GM12878 (cell line): ENCODE results near the gene HTRA3. TPM values are rescaled to one million over a fixed set of nuclear protein-coding genes. Genes with fewer than 3 reads are reported as not detected.

ENCODE experiments used
- ATAC-seq: fragments of 200-7000 bp; cut with Tn5 transposase; 3 replicates; pipeline ENCODE4 v1.9.1; 2020; ENCODE audit warnings: mild to moderate bottlenecking, moderate library complexity
- BruUV-seq: library from RNA; stranded (reverse); fragments of 400-500 nt; replicated peaks from 2 replicates; lab custom pipeline; 2021; lab: Mats Ljungman, UMichigan
- CTCF ChIA-PET: fragments of 300-600 bp; sonication (Branson Sonifier 250); formaldehyde crosslinking; extraction: SDS; loops from one replicate; lab custom pipeline; 2021; ENCODE audit warnings: inconsistent platforms; lab: Yijun Ruan, JAX
- POLR2A ChIA-PET: fragments of 350-600 bp; formaldehyde crosslinking; extraction: SDS; loops from one replicate; lab custom pipeline; 2021; ENCODE audit warnings: inconsistent platforms; lab: Charles Lee
- RAD21 ChIA-PET: fragments of 300-600 bp; sonication (Branson Sonifier 250); formaldehyde crosslinking; loops from one replicate; lab custom pipeline; 2023; ENCODE audit warnings: antibody characterized with exemption; ENCODE audit not compliant: unreplicated experiment; lab: Charles Lee
- SMC1A ChIA-PET: fragments of 300-600 bp; sonication (Branson Sonifier 250); formaldehyde crosslinking; loops from one replicate; lab custom pipeline; 2023; ENCODE audit not compliant: unreplicated experiment, uncharacterized antibody; lab: Charles Lee
- DNase-seq: peaks from one replicate; pipeline ENCODE4 v3.0.0-alpha.2; 2011; ENCODE audit warnings: low read depth, low spot score
- FAIRE-seq: peaks from 3 replicates; lab custom pipeline; 2011; peaks lifted over from hg19 to GRCh38; lab: Jason Lieb, UNC
- H2AFZ ChIP-seq: 2 replicates; pipeline ENCODE4 v1.6.0; 2011; ENCODE audit warnings: low read depth, low read length, control low read depth; ENCODE audit not compliant: control insufficient read depth
- H3K27ac ChIP-seq: 2 replicates; pipeline ENCODE4 v1.5.1; 2011; ENCODE audit warnings: control low read depth; ENCODE audit not compliant: control insufficient read depth, insufficient read depth
- H3K27me3 ChIP-seq, 2 experiments: replicated peaks in 1 of 2; 2 replicates each; pipeline versions ENCODE4 v1.6.0 to v1.6.1; 2011; ENCODE audit warnings: low read length in 1 of 2; ENCODE audit not compliant: control insufficient read depth in 2 of 2, insufficient read depth in 2 of 2
- H3K36me3 ChIP-seq, 2 experiments: 2 replicates each; pipeline ENCODE4 v1.5.1; 2011; ENCODE audit warnings: low read length in 1 of 2; ENCODE audit not compliant: control insufficient read depth in 2 of 2, insufficient read depth in 2 of 2
- H3K4me1 ChIP-seq: 2 replicates; pipeline ENCODE4 v1.6.1; 2011; ENCODE audit warnings: mild to moderate bottlenecking, low read length, moderate library complexity, mixed read lengths; ENCODE audit not compliant: control insufficient read depth, insufficient read depth
- H3K4me2 ChIP-seq: 2 replicates; pipeline ENCODE4 v1.6.0; 2011; ENCODE audit warnings: control low read depth; ENCODE audit not compliant: control insufficient read depth, insufficient read depth
- H3K4me3 ChIP-seq: fragments of 200-600 bp; sonication (generic); 2 replicates; pipeline ENCODE4 v1.5.1; 2016
- H3K79me2 ChIP-seq: 2 replicates; pipeline ENCODE4 v1.6.0; 2011; ENCODE audit warnings: low read length; ENCODE audit not compliant: control insufficient read depth, insufficient read depth
- H3K9ac ChIP-seq: 2 replicates; pipeline ENCODE4 v1.8.0; 2011; ENCODE audit warnings: low read length, control low read depth, mixed read lengths; ENCODE audit not compliant: control insufficient read depth, insufficient read depth
- H3K9me3 ChIP-seq: replicated peaks from 3 replicates; pipeline ENCODE4 v1.5.1; 2011; ENCODE audit warnings: mild to moderate bottlenecking, low read length; ENCODE audit not compliant: control insufficient read depth, insufficient read depth
- H4K20me1 ChIP-seq: 2 replicates; pipeline ENCODE4 v1.6.0; 2011; ENCODE audit not compliant: control insufficient read depth, insufficient read depth
- BRCA1 ChIP-seq: IDR thresholded peaks from 2 replicates; pipeline ENCODE4 v1.6.1; 2011; ENCODE audit warnings: low read depth, low read length, improper control_type of control experiment
- CHD2 ChIP-seq: IDR thresholded peaks from 2 replicates; pipeline ENCODE4 v1.6.1; 2011; ENCODE audit warnings: low read depth, low read length, improper control_type of control experiment, borderline replicate concordance
- E2F4 ChIP-seq: IDR thresholded peaks from 2 replicates; pipeline ENCODE4 v1.6.1; 2012; ENCODE audit warnings: low read depth, low read length, improper control_type of control experiment
- EP300 ChIP-seq, 2 experiments: fragments of 150-350 bp in 1 of 2; IDR thresholded peaks; 2 replicates each; pipeline ENCODE4 v1.6.1; 2011 to 2012; ENCODE audit warnings: low read depth in 2 of 2, low read length in 2 of 2, borderline replicate concordance in 1 of 2, improper control_type of control experiment in 1 of 2, inconsistent platforms in 1 of 2; ENCODE audit not compliant: control insufficient read depth in 1 of 2
- KAT2A ChIP-seq: conservative IDR thresholded peaks from 2 replicates; pipeline ENCODE4 v1.6.1; 2011; ENCODE audit warnings: low read depth, low read length; ENCODE audit not compliant: control insufficient read depth
- KLF5 ChIP-seq: fragments of 450-650 bp; IDR thresholded peaks from 2 replicates; pipeline ENCODE4 v1.6.1; 2014; ENCODE audit warnings: mild to moderate bottlenecking; ENCODE audit not compliant: partially characterized antibody
- POLR2A ChIP-seq: IDR thresholded peaks from 2 replicates; pipeline ENCODE4 v1.6.1; 2011; ENCODE audit warnings: low read depth, mild to moderate bottlenecking, low read length
- RAD51 ChIP-seq: fragments of 450-650 bp; IDR thresholded peaks from 2 replicates; pipeline ENCODE4 v1.6.1; 2016; ENCODE audit warnings: moderate library complexity, mild to moderate bottlenecking, inconsistent platforms
- SMARCA5 ChIP-seq: fragments of 450-650 bp; IDR thresholded peaks from 2 replicates; pipeline ENCODE4 v1.6.1; 2017; ENCODE audit warnings: mild to moderate bottlenecking
- SREBF1 ChIP-seq: IDR thresholded peaks from 2 replicates; pipeline ENCODE4 v1.6.1; 2012; ENCODE audit warnings: mild to moderate bottlenecking, low read length
- SREBF2 ChIP-seq: IDR thresholded peaks from 2 replicates; pipeline ENCODE4 v1.6.1; 2012; ENCODE audit warnings: mild to moderate bottlenecking, low read length
- TARDBP ChIP-seq: IDR thresholded peaks from 2 replicates; pipeline ENCODE4 v1.6.1; 2016; ENCODE audit warnings: borderline replicate concordance
- YY1 ChIP-seq: IDR thresholded peaks from 2 replicates; pipeline ENCODE4 v1.6.1; 2011; ENCODE audit warnings: low read depth, mild to moderate bottlenecking, low read length
- WGBS: methylation state at CpG from one replicate; pipeline ENCODE4 v1.1.6; 2016; ENCODE audit warnings: low lambda C conversion rate; ENCODE audit not compliant: insufficient replicate concordance, insufficient coverage; ENCODE audit errors: missing lambda C conversion rate; 5-methylcytosine and 5-hydroxymethylcytosine counted together
- in situ Hi-C: fragments of 300-500 bp; cut with MboI; formaldehyde crosslinking; loops from 9 replicates; pipeline ENCODE4 v1.14.3; 2018; ENCODE audit warnings: mixed read lengths
- intact Hi-C: fragments of 100-400 bp; cut with micrococcal nuclease; formaldehyde crosslinking; loops from one replicate; pipeline ENCODE4 v1.14.2; 2022; ENCODE audit not compliant: unreplicated experiment
- polyA plus RNA-seq, 11 experiments: library from polyadenylated mRNA; depleted of rRNA in 4 of 11; unstranded in 6 of 11; stranded (reverse) in 5 of 11; fragments of >200 nt; fragmentation: Nextera tagmentation in 4 of 11; fragmentation: Illumina TruSeq in 1 of 11; extraction: Ambion mirVana in 4 of 11; extraction: Trizol in 1 of 11; gene quantifications; 1 replicate in 1 of 11; 2 replicates in 10 of 11; pipeline versions ENCODE4 v1.2.1 to v1.2.3, GENCODE V29; 2011 to 2016; ENCODE audit warnings: inconsistent platforms in 2 of 11, missing spikeins in 2 of 11, low read depth in 1 of 11
- total RNA-seq, 4 experiments: library from RNA; depleted of rRNA in 3 of 4; stranded (reverse); fragments of >200 nt in 3 of 4; fragmentation: Illumina TruSeq in 1 of 4; extraction: Trizol in 1 of 4; gene quantifications; 2 replicates each; pipeline versions ENCODE4 v1.2.1 to v1.2.3, GENCODE V29; 2013 to 2021
- TF ChIP-seq, protein P1 (sequence below): IDR thresholded peaks from 2 replicates; pipeline ENCODE4 v1.6.1; 2011; ENCODE audit warnings: borderline replicate concordance, low read depth, mild to moderate bottlenecking, moderate library complexity, low read length; ENCODE audit not compliant: insufficient read depth, poor library complexity, severe bottlenecking
- TF ChIP-seq, protein P2 (sequence below): IDR thresholded peaks from 2 replicates; pipeline ENCODE4 v1.6.1; 2011; ENCODE audit warnings: low read depth, mild to moderate bottlenecking, low read length, moderate library complexity, borderline replicate concordance; ENCODE audit errors: extremely low read depth
- TF ChIP-seq, protein P3 (sequence below): fragments of 450-650 bp; IDR thresholded peaks from 2 replicates; pipeline ENCODE4 v1.6.1; 2017; ENCODE audit warnings: mild to moderate bottlenecking

HTRA3 gene
- total and polyA plus RNA-seq, 10 of the 15 experiments (the other 5 are each of a cell fraction or from before 2014, with no cell fraction given): 0.04 to 1.2 (median 0.08) TPM; not detected in 7

- TF ChIP-seq, protein P1, sequence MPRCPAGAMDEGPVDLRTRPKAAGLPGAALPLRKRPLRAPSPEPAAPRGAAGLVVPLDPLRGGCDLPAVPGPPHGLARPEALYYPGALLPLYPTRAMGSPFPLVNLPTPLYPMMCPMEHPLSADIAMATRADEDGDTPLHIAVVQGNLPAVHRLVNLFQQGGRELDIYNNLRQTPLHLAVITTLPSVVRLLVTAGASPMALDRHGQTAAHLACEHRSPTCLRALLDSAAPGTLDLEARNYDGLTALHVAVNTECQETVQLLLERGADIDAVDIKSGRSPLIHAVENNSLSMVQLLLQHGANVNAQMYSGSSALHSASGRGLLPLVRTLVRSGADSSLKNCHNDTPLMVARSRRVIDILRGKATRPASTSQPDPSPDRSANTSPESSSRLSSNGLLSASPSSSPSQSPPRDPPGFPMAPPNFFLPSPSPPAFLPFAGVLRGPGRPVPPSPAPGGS: no peak
- TF ChIP-seq E2F4: no peak
- no peak for TF ChIP-seq KAT2A
- no peak for TF ChIP-seq KLF5
These were observed 23.0 kb downstream of the HTRA3 start (continued) for GRCh38 chr4:8292478-8293107.

GRCh38 chr4:8293131-8293975, 23.8 kb downstream of the HTRA3 start:
- no TSS peak for BruUV-seq
- H3K4me2 ChIP-seq: no peak overlapping the region
- intact Hi-C loops (no loop called here), in situ Hi-C loops (no loop called here)
- H2AFZ ChIP-seq: no peak overlapping the region
- no peaks in the 10 kb centered on the region; the same call in 1 of the 2 replicates for H4K20me1 ChIP-seq
- no peaks in the 10 kb centered on the region for H3K79me2 ChIP-seq
- no peak overlapping the region for H3K27ac ChIP-seq
- ChIA-PET RAD21 (no interaction called here), POLR2A (no interaction called here), CTCF (no interaction called here), SMC1A (no interaction called here)
- 26% methylated on average over 11 of the region's 11 CpGs for WGBS
- no peaks in the 10 kb centered on the region for H3K36me3 ChIP-seq
- no peak for ATAC-seq
- H3K4me1 ChIP-seq: no peaks in the 10 kb centered on the region
- DNase-seq: no peak
- H3K9me3 ChIP-seq: no peaks in the 10 kb centered on the region
- FAIRE-seq: no peak
- H3K27me3 ChIP-seq: no peaks in the 10 kb centered on the region
- no peak overlapping the region for H3K4me3 ChIP-seq
- no peak overlapping the region for H3K9ac ChIP-seq
- TF ChIP-seq RAD51 (no peak), SREBF1 (no peak), EP300 (IDR thresholded peaks at IDR 0.05; ENCODE audit: borderline replicate concordance in 1 of 2, control insufficient read depth in 1 of 2, low read depth in 2 of 2, low read length in 2 of 2) (no peak), TARDBP (no peak), YY1 (no peak), CHD2 (no peak), SREBF2 (no peak), BRCA1 (no peak), POLR2A (no peak), SMARCA5 (no peak)
- TF ChIP-seq, protein P2, sequence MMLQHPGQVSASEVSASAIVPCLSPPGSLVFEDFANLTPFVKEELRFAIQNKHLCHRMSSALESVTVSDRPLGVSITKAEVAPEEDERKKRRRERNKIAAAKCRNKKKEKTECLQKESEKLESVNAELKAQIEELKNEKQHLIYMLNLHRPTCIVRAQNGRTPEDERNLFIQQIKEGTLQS: no peak
- TF ChIP-seq, protein P3, sequence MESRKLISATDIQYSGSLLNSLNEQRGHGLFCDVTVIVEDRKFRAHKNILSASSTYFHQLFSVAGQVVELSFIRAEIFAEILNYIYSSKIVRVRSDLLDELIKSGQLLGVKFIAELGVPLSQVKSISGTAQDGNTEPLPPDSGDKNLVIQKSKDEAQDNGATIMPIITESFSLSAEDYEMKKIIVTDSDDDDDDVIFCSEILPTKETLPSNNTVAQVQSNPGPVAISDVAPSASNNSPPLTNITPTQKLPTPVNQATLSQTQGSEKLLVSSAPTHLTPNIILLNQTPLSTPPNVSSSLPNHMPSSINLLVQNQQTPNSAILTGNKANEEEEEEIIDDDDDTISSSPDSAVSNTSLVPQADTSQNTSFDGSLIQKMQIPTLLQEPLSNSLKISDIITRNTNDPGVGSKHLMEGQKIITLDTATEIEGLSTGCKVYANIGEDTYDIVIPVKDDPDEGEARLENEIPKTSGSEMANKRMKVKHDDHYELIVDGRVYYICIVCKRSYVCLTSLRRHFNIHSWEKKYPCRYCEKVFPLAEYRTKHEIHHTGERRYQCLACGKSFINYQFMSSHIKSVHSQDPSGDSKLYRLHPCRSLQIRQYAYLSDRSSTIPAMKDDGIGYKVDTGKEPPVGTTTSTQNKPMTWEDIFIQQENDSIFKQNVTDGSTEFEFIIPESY: no peak
